ENCODE measurements around the gene CRELD2. TPM values are rescaled to one million over a fixed set of nuclear protein-coding genes. Genes with fewer than 3 reads are reported as not detected.

The CRELD2 gene
- total RNA-seq, 1 donor from 2014 or later: 24.9 TPM

DNA sequence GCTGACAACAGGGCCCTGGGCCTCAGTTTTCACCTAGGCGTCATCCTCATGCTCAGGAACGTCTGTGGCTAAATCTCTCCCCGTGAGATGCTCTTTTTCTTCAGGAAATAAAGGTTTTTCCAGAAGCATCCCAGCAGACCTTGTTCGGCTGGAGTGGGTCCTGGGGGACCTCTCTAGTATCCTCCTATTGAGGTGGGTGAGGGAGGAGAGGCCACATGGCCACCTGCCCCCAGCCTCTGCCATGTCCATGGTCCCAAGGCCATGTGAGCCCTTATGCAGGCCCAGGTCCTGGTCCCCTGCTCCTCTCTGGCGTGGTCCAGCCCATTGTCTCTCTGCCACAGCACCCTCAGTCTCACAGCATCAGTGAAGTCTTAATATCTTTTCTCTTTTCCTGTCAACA, 22.2 kb upstream of the CRELD2 start:
- H3K27ac Mint-ChIP-seq (ENCODE audit: unreplicated experiment): no peak overlapping the region
- DNase-seq: no peak
- H3K4me3 Mint-ChIP-seq (ENCODE audit: unreplicated experiment): no peak overlapping the region
- TF ChIP-seq CTCF (IDR thresholded peaks at IDR 0.05; ENCODE audit: partially characterized antibody, unreplicated experiment): no peak
- peaks cover 29% of the 10 kb centered on the region for H3K36me3 Mint-ChIP-seq (ENCODE audit: unreplicated experiment)
- H3K4me1 Mint-ChIP-seq (ENCODE audit: low read depth, unreplicated experiment): peaks cover 22% of the 10 kb centered on the region
- H3K9me3 Mint-ChIP-seq (ENCODE audit: unreplicated experiment): peaks cover 26% of the 10 kb centered on the region
- peaks cover 20% of the 10 kb centered on the region for H3K27me3 Mint-ChIP-seq (ENCODE audit: unreplicated experiment)

DNA sequence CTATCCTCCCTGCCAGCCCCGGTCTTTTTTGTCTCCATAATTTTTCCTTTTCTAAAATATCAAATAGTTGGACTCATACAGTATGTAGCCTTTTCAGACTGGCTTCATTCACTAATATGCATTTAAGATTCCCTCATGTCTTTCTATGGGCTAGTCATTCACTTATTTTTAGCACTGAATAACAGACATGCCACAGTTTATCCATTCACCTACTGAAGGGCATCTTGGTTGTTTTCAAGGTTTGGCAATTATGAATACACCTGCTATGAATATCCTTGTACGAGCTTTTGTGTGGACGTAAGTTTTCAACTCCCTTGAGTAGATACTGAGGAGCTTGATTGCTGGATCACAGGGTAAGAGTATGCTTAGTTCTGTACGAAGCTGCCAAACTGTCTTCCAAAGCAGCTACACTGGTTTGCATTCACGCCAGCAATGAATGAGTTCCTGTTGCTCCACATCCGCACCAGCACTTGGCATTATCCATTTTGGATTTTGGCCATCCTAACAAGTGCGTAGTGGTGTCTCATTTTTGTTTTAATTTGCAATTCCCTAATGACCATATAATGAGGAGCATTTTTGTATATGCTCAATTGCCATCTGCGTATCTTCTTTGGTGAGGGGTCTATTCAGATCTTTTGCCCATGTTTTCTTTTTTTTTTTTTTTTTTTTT, 21.3 kb upstream of the CRELD2 start:
- H3K27me3 Mint-ChIP-seq (ENCODE audit: unreplicated experiment): peaks cover 24% of the 10 kb centered on the region
- H3K27ac Mint-ChIP-seq (ENCODE audit: unreplicated experiment): no peak overlapping the region
- H3K4me3 Mint-ChIP-seq (ENCODE audit: unreplicated experiment): no peak overlapping the region
- H3K36me3 Mint-ChIP-seq (ENCODE audit: unreplicated experiment): peaks cover 24% of the 10 kb centered on the region
- H3K4me1 Mint-ChIP-seq (ENCODE audit: low read depth, unreplicated experiment): peaks cover 19% of the 10 kb centered on the region
- no peak for TF ChIP-seq CTCF (IDR thresholded peaks at IDR 0.05; ENCODE audit: partially characterized antibody, unreplicated experiment)
- peaks cover 30% of the 10 kb centered on the region for H3K9me3 Mint-ChIP-seq (ENCODE audit: unreplicated experiment)
- no peak for DNase-seq

DNA sequence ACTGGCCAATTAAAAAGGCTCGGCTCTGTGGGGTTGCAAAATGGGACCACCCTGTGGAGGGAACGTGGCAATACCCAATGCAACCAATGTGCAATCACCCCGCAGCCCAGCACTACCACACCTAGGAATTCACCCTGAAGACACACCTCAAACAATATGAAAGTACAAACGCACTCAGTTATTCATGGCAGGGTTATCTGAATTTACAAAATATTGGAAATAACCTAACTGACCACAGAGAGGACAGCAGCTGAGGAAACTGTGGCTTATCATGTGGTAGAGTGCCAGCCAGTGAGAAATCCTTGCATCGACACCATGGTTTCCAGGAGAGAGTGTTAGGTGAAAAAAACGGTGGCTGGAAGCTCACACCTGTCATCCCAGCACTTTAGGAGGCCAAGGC, 18.9 kb upstream of the CRELD2 start:
- Mint-ChIP-seq H3K27me3 (ENCODE audit: unreplicated experiment) (peaks cover 19% of the 10 kb centered on the region), H3K4me1 (ENCODE audit: low read depth, unreplicated experiment) (peaks cover 10% of the 10 kb centered on the region), H3K9me3 (ENCODE audit: unreplicated experiment) (peaks cover 23% of the 10 kb centered on the region), H3K4me3 (ENCODE audit: unreplicated experiment) (no peak overlapping the region), H3K27ac (ENCODE audit: unreplicated experiment) (no peak overlapping the region), H3K36me3 (ENCODE audit: unreplicated experiment) (peaks cover 8% of the 10 kb centered on the region)
- no peak for DNase-seq
- no peak for TF ChIP-seq CTCF (IDR thresholded peaks at IDR 0.05; ENCODE audit: partially characterized antibody, unreplicated experiment)

GRCh38 chr22:49900441-49901230, 17.8 kb upstream of the CRELD2 start:
- Mint-ChIP-seq H3K27ac (ENCODE audit: unreplicated experiment) (peak overlapping the region; percentile 14), H3K27me3 (ENCODE audit: unreplicated experiment) (peaks cover 21% of the 10 kb centered on the region), H3K36me3 (ENCODE audit: unreplicated experiment) (peaks cover 5% of the 10 kb centered on the region)

More at GRCh38 chr22:49900441-49901230, 17.8 kb upstream of the CRELD2 start:
- no peak for TF ChIP-seq CTCF (IDR thresholded peaks at IDR 0.05; ENCODE audit: partially characterized antibody, unreplicated experiment)
- Mint-ChIP-seq H3K9me3 (ENCODE audit: unreplicated experiment) (peaks cover 27% of the 10 kb centered on the region), H3K4me3 (ENCODE audit: unreplicated experiment) (peak overlapping the region; percentile 47), H3K4me1 (ENCODE audit: low read depth, unreplicated experiment) (peaks cover 8% of the 10 kb centered on the region)
- DNase-seq: no peak
